Measurements from ENCODE around the gene EIF3B.
"Not testable (repeated sequence)": the region's sequence is repeated elsewhere in the genome, so short reads cannot be mapped to it uniquely, and the experiment has no call there.

The EIF3B gene

DNA sequence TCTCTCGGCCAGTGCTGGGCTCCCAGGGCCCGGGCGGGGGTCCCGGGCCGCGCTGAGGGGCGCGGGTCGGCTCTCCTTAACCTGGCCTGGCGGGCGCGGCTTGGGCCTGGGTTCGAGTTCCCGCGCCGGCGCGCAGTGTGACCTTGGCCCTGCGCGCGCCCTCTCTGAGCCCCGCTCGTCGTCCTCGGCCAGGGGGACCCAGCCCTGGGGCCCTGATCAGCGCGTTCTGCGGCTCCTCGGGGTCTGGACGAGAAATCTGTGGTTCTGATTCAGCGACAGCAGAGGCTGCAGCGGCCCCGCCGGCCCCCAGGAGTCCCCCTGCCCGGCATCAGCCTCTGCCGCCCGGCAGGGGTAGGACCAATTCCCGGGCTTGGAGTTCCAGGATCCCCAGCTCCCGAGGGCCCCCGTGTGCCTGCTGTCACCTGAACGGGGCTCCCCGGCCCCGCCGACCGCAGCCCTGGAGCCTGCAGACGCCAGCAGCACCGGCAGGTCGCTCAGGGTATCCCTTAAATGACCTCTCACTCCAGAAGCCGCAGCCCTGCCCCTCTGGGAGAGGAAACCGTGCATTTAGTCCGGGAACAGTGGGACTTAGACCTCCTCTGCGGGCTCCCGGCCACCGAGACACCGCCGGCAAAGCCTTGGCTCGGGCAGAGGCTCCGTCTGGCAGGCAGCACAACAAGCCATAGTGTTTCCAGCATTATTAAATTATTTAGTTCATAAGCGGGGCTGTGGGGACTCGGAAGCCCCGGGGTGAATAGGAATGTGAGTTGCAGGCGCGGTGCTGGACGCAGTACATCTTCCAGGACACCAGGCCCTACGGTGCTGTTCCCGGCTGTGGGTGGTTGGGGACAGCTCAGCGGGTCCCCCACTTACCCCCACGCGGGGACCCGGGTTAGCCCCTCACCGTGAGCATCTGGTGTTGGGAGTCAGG is 49.4 kb downstream of the EIF3B start:
- DNase-seq, result no peak

DNA sequence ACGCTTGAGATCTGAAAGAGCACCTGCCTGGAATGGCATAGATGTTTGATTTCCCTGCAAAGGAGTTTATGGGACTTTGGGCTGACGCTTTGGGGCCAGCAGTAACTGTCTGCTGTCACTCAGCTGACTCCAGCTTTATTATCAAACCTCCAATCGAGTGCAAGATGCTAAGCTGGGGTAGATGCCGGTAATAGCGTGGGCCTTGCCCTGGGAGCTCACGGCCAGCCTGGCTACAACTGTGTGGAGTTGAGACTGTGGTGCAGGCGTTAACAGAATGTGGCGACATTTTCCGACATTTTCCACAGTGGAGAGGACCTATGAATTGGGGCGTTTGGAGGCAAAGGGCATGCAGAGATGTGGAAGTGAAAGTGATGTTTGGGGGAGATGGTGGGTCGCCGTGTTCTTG is 50.1 kb downstream of the EIF3B start:
- DNase-seq, result no peak

DNA sequence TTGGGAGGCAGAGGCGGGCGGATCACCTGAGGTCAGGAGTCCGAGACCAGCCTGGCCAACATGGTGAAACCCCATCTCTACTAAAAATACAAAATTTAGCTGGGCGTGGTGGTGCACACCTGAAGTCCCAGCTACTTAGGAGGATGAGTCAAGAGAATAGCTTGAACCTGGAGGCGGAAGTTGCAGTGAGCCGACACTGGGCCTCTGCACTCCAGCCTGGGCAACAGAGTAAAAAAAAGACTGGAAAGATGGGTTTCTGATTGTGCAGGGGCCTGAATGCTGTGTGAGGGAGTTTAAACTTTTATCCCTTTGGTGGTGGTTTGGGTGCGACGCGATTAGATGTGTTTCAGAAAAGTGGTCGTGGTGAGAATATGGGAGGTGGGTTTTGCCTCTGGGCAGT is 50.6 kb downstream of the EIF3B start:
- no peak for DNase-seq

DNA sequence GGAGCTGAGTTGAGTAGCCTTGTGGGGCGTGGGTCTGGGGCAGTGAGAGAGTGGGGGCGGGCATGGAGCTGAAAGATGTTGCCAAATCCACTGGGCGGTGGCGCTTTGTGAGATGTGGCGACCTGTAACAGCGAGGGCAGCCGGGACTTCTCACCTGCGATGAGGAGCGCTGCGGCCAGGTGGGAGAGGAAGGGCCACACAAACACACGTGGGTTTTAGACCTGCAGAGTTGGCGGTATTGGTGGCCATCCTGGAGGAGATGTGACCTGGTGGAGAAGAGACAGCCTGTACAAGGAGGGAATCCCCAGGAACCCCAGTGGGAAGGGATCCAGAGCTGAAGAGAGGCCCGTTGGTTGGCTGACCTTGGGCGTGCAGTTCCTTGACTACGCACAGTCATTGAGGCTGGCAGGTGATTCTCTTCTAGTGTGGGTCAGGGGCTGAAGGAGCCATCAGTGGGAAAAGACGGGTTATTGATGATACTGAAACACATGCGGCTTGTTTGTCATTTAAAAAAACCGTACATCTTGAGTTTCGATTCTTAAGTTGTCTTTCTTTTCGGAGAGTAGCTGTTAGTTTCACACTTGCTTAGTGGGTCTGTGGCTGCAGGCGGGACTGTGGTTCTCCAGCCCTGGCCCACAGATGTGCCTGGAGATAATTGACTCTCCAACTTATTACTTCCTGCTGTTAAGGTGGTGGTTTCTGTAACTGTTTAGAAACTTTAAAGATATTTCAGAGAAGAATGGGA is 51.1 kb downstream of the EIF3B start:
- DNase-seq, result no peak

DNA sequence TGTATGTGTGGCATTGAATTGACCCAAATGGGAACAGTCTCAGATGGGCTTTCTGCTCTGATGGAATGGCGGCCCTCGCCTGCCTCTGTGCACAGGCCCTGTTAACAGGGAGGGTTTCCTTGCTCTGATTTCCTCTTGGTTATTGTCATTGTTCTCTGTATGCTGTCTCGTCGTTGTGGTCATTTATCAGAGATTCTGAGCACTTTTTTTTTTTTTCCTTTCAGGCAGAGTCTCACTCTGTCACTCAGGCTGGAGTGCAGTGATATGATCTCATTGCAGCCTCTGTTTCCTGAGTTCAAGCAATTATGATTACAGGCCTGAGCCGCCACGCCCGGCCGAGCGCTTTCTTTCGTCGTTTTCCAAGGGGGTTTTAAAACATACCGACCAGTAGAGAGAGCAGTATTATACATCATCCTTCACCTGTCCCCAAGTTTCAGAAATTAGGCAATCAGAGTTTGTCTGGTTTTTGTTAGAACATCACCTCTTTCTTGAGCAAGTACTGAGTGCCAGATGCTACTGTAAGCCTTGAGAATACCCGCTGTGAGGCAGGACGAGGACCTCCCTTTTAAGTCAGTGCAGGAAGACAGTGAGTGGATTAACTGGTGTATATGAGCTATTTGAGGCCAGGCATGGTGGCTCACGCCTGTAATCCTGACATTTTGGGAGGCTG is 55.3 kb downstream of the EIF3B start:
- DNase-seq, result no peak

DNA sequence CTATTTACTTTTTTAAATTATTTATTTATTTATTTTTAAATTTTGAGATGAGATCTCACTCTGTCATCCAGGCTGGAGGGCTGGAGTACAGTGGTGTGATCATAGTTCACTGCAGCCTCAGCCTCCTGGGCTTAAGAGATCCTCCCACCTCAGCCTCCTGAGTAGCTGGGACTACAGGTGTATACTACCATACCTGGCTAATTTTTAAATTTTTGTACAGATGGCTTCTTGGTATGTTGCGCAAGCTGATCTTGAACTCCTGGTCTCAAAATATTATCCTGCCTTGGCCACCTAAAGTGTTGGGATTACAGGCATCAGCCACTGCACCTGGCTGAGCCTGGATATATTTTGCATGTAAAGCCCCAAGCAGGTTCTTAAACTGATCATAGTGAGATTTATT is 56.4 kb downstream of the EIF3B start:
- DNase-seq, result no peak

DNA sequence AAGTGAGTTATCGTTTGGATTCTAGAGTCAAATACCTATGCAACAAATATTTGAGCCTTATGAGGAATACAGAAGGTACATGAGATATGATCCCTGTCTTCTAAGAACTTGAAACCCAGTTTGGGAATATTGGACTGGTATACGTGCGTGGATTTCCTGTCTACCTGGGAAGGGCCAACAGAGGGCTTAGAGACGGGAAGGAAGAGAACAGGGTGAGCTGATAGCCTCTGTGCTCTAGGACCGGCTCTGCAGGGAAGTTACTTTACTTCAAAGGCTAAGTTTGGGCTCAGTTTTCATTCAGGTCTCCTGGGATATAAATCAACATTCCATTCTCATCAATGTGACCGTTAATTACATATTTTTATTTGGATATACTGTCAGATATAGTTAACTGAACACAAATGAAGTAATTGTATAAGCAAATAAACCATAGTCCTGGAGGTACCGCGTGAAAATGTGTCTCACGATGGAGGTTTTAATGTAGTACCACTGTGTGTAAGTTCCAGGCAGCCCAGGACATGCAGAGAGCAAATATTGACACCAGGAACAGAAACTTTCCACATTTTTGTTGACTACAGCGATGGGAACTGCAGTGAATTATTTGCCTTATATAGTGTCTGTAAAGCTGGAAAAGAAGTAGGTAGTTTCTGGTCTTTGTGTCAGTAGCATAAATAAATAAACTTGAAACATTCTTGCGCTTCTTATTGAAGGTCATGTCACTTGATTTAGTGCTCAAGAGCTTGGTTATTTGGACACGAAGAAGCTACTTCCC is 57.4 kb downstream of the EIF3B start:
- DNase-seq, result no peak

DNA sequence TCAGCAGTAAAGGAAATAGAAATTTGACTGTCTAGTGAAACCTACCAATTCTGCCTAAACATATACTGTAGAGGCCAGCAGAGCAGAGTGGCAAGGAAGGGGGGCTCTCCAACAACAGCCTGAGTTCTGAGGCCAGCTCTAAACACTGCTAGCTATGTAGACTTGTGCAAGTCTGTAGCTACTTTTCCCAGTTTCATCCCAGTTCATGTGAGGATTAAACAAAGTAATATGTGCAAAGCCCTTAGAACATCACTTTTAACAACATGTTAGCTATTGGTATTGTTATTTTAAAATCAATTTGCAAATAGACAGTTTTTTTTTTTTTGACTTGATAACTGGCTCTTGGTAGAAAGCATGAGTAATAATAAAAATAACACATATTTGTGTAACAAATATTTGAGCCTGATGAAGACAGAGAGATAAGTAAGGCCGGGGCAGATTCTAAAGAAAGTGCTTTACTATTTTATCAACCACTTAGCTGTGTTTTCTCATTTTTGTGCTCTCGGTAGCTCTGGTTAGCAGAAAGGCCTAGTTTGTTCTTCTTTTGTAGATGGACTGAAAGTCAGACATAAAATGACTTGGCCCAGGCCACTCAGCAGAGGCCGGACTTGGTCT is 58.1 kb downstream of the EIF3B start:
- no peak for DNase-seq

DNA sequence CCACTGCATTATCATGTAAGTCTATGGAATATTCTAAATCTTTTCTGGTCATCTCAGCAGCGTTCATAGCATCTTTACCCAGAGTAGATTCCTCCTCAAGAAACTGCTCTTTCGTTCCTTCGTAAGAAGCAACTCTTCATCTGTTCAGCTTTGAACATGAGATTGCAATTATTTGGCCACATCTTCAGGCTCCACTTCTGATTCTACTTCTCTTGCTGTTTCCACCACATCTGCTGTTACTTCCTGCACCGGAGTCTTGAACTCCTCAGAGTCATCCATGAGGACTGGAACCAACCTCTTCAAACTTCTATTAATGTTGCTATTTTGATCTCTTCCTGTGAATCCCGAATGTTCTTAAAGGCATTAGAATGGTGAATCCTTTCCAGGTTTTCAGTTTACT is 61.4 kb downstream of the EIF3B start:
- no peak for DNase-seq

DNA sequence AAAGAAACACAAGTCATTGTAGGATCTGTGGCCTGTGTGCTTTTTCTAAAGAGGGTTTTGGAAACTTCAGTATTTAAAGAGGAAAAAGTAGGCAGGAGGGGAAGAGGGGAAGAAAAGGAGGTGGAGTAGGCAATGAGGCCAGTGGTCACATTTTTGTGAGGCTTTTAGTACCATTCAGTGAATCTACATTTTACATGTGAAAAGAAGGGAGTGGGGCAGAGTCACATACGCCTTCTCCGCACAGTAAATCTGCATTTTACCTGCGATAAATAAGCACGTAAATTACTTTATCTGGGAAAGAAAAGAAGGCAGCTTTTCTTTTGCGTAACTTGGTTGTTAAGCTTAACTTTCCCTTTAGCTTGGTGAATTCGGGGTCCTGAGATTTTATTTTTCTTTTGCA is 62.0 kb downstream of the EIF3B start:
- no peak for DNase-seq

DNA sequence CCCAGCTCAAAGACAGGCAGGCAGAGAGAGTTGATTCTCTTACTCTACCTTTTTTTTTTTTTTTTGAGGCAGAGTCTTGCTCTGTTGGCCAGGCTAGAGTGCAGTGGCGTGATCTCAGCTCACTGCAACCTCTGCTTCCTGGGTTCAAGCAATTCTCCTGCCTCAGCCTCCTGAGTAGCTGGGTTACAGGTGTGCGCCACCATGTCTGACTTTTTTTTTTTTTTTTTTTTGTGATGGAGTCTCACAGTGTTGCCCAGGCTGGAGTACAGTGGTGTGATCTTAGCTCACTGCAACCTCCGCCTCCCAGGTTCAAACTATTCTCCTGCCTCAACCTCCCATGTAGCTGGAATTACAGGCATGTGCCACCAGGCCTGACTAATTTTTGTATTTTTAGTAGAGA is 62.6 kb downstream of the EIF3B start:
- not testable (repeated sequence) for DNase-seq

DNA sequence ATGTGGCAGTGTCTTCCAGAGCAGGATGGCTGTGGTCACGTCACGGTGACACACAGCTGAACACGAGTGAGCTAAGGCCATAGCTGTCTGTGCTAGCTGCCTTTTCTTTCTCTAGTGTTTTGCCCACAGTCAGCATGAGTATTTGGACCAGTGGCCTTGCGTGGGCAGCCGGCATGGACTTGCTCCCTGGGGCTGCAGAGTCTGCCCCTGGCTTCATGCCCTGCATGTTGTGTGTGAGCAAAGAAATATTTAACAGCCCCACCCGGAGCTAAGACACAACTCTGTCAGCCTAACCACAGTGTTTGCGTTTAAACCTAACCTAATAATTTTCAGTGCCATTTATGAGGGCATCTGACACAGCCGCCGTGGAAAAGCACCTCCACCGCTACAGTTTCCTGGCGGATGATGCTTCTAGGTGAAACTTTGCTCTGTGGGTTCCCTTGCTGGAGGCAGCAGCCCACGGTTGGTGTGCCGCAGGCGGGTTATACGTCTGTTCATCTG is 63.4 kb downstream of the EIF3B start:
- DNase-seq, result no peak

DNA sequence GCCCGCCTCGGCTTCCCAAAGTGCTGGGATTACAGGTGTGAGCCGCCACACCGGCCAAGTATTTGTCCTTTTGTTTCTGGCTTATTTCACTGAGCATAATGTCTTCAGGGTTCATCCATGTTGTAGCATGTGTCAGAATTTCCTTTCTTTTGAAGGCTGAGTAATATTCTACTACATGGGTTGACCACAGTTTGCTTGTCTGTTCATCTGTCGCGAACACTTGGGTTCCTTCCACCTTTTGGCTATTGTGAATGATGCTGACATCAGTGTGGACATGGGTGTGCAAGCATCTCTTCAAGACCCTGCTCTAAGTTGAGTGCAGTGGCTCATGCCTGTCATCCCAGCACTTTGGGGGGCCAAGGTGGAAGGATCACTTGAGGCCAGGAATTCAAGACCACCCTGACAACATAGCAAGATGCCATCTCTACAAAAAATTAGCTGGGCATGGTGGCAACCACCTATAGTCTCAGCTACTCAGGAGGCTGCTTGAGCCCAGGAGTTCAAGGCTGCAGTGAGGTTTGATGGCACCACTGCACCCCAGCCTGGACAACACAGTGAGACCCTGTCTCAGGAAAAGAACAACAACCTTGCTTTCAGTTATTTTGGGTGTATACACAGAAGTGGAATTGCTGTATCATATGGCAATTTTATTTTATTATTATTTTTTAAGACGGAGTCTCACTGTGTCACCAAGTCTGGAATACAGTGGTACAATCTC is 65.7 kb downstream of the EIF3B start:
- DNase-seq, result no peak

DNA sequence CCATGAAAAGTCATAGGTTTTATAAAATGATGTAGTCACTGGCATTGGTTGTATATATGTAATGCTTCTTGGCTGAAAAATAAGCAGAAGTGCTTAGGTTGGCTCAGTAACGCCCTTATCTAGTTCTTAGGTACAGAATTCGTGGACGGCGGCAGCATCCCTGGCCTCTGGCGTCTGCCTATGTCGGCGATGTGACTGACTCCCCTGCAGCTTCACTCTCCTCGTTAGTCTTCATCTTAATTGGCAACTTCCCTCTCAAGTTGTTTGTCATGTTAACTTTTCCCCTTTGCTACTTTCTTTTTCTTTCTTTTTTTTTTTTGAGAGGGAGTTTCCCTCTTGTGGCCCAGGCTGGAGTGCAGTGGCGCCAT is 67.3 kb downstream of the EIF3B start:
- DNase-seq, result no peak

DNA sequence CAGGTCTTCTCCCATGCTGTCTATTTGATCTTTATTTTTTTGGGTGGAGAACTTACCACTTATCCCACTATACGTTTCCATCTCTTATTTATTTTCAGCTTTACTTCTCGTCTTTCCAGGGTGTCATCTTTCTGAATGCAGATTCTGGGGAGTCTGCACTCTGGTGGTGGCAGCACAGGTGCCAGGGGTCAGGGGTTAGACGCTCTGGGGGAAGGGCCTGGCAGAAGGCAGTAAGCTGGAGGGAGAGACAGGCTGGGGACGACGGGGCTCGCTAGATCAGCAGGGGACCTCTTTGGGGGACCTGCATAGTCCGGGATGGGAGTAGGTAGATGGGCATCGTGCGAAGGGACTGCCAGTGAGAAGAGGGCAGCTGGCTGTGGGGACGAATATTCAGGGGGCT is 71.1 kb downstream of the EIF3B start:
- DNase-seq, result no peak

Measured in DMS79 (cell line).